Astrocyte (in vitro differentiated cells and primary cell): ENCODE data around the gene TSPAN15. TPM values are rescaled to one million over a fixed set of nuclear protein-coding genes. Genes with fewer than 3 reads are reported as not detected.

Experiments used
- DNase-seq: peaks from one replicate; pipeline ENCODE4 v3.0.0-alpha.2; 2010; ENCODE audit warnings: low read depth
- FAIRE-seq: peaks from 2 replicates; lab custom pipeline; 2011; peaks lifted over from hg19 to GRCh38; lab: Jason Lieb, UNC
- H2AFZ ChIP-seq: 2 replicates; pipeline ENCODE4 v1.6.0; 2012; ENCODE audit warnings: low read depth, low read length, inconsistent platforms
- H3K27ac ChIP-seq: 2 replicates; pipeline ENCODE4 v1.5.1; 2011; ENCODE audit warnings: low read depth, low read length, inconsistent platforms
- H3K27me3 ChIP-seq: 2 replicates; pipeline ENCODE4 v1.6.0; 2011; ENCODE audit warnings: low read length, inconsistent platforms; ENCODE audit not compliant: insufficient read depth
- H3K36me3 ChIP-seq: 2 replicates; pipeline ENCODE4 v1.5.1; 2011; ENCODE audit warnings: low read length, inconsistent platforms; ENCODE audit not compliant: insufficient read depth
- H3K4me1 ChIP-seq: 2 replicates; pipeline ENCODE4 v1.5.1; 2011; ENCODE audit warnings: low read length, inconsistent platforms; ENCODE audit not compliant: insufficient read depth
- H3K4me2 ChIP-seq: 2 replicates; pipeline ENCODE4 v1.6.0; 2012; ENCODE audit warnings: low read length, inconsistent platforms
- H3K4me3 ChIP-seq: 2 replicates; pipeline ENCODE4 v1.5.1; 2011; ENCODE audit warnings: low read depth, mild to moderate bottlenecking, low read length, inconsistent platforms; ENCODE audit not compliant: insufficient read depth
- H3K79me2 ChIP-seq: 2 replicates; pipeline ENCODE4 v1.6.0; 2012; ENCODE audit warnings: mild to moderate bottlenecking, low read length, inconsistent platforms; ENCODE audit not compliant: insufficient read depth
- H3K9ac ChIP-seq: 2 replicates; pipeline ENCODE4 v1.6.0; 2012; ENCODE audit warnings: mild to moderate bottlenecking, low read length, inconsistent platforms
- H3K9me3 ChIP-seq: 2 replicates; pipeline ENCODE4 v1.5.1; 2012; ENCODE audit warnings: low read depth, mild to moderate bottlenecking, low read length, inconsistent platforms; ENCODE audit not compliant: insufficient read depth
- H4K20me1 ChIP-seq: 2 replicates; pipeline ENCODE4 v1.6.0; 2012; ENCODE audit warnings: low read length, inconsistent platforms; ENCODE audit not compliant: insufficient read depth
- H3K27ac Mint-ChIP-seq: one replicate; pipeline ENCODE4 v1.8.0; 2021; ENCODE audit warnings: mild to moderate bottlenecking, mixed read lengths; ENCODE audit not compliant: unreplicated experiment
- H3K27me3 Mint-ChIP-seq: one replicate; pipeline ENCODE4 v1.8.0; 2021; ENCODE audit warnings: low read depth, mixed read lengths; ENCODE audit not compliant: unreplicated experiment
- H3K36me3 Mint-ChIP-seq: one replicate; pipeline ENCODE4 v1.8.0; 2021; ENCODE audit warnings: low read depth, mixed read lengths; ENCODE audit not compliant: unreplicated experiment
- H3K4me1 Mint-ChIP-seq: one replicate; pipeline ENCODE4 v1.8.0; 2021; ENCODE audit warnings: low read depth, mixed read lengths; ENCODE audit not compliant: unreplicated experiment
- H3K4me3 Mint-ChIP-seq: one replicate; pipeline ENCODE4 v1.8.0; 2021; ENCODE audit warnings: mild to moderate bottlenecking, moderate library complexity, mixed read lengths; ENCODE audit not compliant: unreplicated experiment
- H3K9me3 Mint-ChIP-seq: one replicate; pipeline ENCODE4 v1.8.0; 2021; ENCODE audit warnings: mild to moderate bottlenecking, mixed read lengths; ENCODE audit not compliant: unreplicated experiment
- CTCF ChIP-seq: IDR thresholded peaks from 2 replicates; pipeline ENCODE4 v1.5.1; 2011; ENCODE audit warnings: low read depth, mild to moderate bottlenecking, inconsistent platforms, low read length, moderate library complexity; ENCODE audit not compliant: insufficient read depth
- EZH2 ChIP-seq: IDR thresholded peaks from 2 replicates; pipeline ENCODE4 v1.6.1; 2012; ENCODE audit warnings: mild to moderate bottlenecking, low read length, inconsistent platforms; ENCODE audit not compliant: insufficient read depth
- total RNA-seq: library from RNA; stranded (reverse); gene quantifications from 2 replicates; pipeline ENCODE4 v1.2.1, GENCODE V29; 2021

The TSPAN15 gene
- total RNA-seq, 1 donor from 2014 or later: 9.4 TPM

- Mint-ChIP-seq H3K36me3 (no peaks in the 10 kb centered on the region), H3K27me3 (no peaks in the 10 kb centered on the region), H3K9me3 (no peaks in the 10 kb centered on the region), H3K4me3 (no peak overlapping the region), H3K27ac (no peak overlapping the region), H3K4me1 (peaks cover 32% of the 10 kb centered on the region)
- Histone ChIP-seq H4K20me1 (no peaks in the 10 kb centered on the region), H3K79me2 (no peaks in the 10 kb centered on the region), H3K9ac (no peak overlapping the region), H3K27me3 (no peaks in the 10 kb centered on the region), H3K4me1 (no peaks in the 10 kb centered on the region), H3K4me2 (no peak overlapping the region), H3K9me3 (no peaks in the 10 kb centered on the region), H3K4me3 (no peak overlapping the region), H3K36me3 (no peaks in the 10 kb centered on the region), H2AFZ (no peak overlapping the region), H3K27ac (no peak overlapping the region)
- no peak for FAIRE-seq
- no peak for TF ChIP-seq EZH2
- no peak for TF ChIP-seq CTCF
- DNase-seq: no peak
These were observed 8.8 kb downstream of the TSPAN15 start for GRCh38 chr10:69459893-69460575.

GRCh38 chr10:69460576-69461242, 9.4 kb downstream of the TSPAN15 start:
- no peak for DNase-seq
- no peaks in the 10 kb centered on the region for H3K27me3 Mint-ChIP-seq
- TF ChIP-seq EZH2: no peak
- TF ChIP-seq CTCF: no peak
- no peak overlapping the region for H3K4me3 Mint-ChIP-seq
- Histone ChIP-seq H3K4me1 (no peaks in the 10 kb centered on the region), H3K79me2 (no peaks in the 10 kb centered on the region), H4K20me1 (no peaks in the 10 kb centered on the region), H3K4me2 (no peak overlapping the region), H3K27me3 (no peaks in the 10 kb centered on the region), H3K36me3 (no peaks in the 10 kb centered on the region), H3K9me3 (no peaks in the 10 kb centered on the region), H3K4me3 (no peak overlapping the region), H3K9ac (no peak overlapping the region), H2AFZ (no peak overlapping the region), H3K27ac (no peak overlapping the region)
- FAIRE-seq: no peak
- H3K27ac Mint-ChIP-seq: no peak overlapping the region
- H3K9me3 Mint-ChIP-seq: no peaks in the 10 kb centered on the region
- no peaks in the 10 kb centered on the region for H3K36me3 Mint-ChIP-seq
- H3K4me1 Mint-ChIP-seq: peaks cover 38% of the 10 kb centered on the region
